T-helper 1 cell treated with Interleukin-12 subunit alpha and Interleukin-12 subunit beta and Interleukin-4 antibody, amounts not matched to agents 30 ng/mL and 1 ng/mL, for 36 hours (primary cell): ENCODE results near the gene NOS1AP. TPM values are rescaled to one million over a fixed set of nuclear protein-coding genes. Genes with fewer than 3 reads are reported as not detected.

ENCODE experiments used
- intact Hi-C: fragments of 100-400 bp; cut with micrococcal nuclease; formaldehyde crosslinking; loops from one replicate; pipeline ENCODE4 v1.15.1; 2024
- total RNA-seq: library from RNA; stranded (reverse); gene quantifications from 2 replicates; pipeline ENCODE4 v1.2.3, GENCODE V29; 2022

Gene NOS1AP
- total RNA-seq, 1 donor from 2014 or later = not detected

GRCh38 chr1:162240577-162240976, 171.1 kb downstream of the NOS1AP start:
- intact Hi-C loops = no loop called here

DNA sequence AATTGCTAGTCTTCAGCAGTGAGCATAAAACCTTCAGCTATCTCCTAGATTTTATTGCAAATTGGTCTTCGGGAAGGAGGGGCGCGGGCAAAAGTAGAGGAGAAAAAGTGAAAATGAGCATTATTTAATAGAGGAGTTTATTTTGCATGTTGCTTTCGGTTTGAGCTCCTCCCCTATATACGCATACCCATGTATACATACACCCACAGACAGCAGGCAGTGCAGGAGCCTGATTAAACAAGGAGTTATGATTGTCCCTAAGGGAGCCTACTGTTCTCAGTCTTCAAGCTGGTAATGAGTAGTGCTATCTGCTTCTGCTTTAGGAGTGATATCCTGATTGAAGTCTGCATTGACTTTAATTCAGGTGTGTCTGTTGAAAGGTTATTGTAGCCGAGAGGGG, 173.3 kb downstream of the NOS1AP start:
- intact Hi-C loops = no loop called here

- intact Hi-C loops = no loop called here
Measured at GRCh38 chr1:162248854-162249535, 179.5 kb downstream of the NOS1AP start.

GRCh38 chr1:162250004-162250730, 180.7 kb downstream of the NOS1AP start:
- intact Hi-C loops = no loop called here

DNA sequence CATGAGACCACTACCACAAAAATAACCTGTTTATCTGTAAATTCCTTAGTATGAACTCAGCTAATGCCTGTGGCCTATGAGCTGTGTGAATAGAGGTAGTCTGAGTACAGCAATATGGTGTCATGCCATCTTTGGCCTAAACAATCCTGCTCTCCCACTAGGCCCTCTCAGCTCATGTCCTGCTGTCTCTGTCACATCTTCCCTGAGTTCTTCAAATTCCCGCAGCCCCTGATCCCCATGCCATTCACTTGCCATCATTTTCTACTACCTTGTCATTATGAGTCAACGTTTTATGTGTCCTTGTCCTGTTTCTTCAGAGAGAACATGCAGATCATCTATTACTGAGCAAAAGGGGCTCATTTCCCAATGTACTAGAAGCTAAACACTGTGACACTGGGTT, 181.6 kb downstream of the NOS1AP start:
- intact Hi-C loops = no loop called here

GRCh38 chr1:162252214-162252613, 182.7 kb downstream of the NOS1AP start:
- intact Hi-C loops = no loop called here

- intact Hi-C loops = no loop called here
Measured at GRCh38 chr1:162253790-162254189, 184.3 kb downstream of the NOS1AP start.

DNA sequence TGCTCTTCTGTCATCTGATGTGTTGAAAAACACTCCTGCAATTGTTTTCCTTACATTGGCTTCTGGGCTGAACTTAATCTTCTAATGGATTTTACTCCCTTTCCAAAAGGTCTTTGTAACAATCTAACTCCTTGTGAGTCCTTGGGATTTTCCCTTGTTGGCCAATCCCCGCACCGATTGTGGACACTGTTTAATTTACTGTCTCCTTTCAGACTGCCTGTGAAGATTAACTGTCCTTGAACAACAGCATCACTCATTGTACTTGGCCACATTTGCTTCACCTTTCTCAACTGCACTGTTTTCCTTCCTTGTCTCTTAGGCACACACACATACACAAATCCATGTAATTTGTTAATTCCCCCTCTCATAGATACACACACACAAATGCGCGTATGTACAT, 186.8 kb downstream of the NOS1AP start:
- intact Hi-C loops = no loop called here

DNA sequence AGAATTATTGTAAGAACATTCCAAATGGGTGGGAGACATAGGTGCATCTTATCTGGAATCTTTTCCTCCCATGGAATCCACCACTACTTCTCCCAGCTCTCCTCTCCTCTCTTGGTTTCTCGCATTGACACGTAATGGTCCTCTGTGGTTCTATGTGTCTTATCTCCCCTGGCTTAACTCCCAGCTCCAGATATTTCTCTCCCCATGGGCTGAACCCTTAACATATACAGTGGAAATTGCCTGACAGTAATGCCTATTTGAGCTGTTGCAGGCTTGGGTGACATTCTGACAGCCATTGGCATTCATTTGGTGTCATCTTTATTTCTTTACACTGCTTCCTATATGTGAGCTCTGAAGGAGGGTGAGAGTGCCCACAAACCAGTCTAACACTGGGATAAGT, 188.9 kb downstream of the NOS1AP start:
- intact Hi-C loops = no loop called here

DNA sequence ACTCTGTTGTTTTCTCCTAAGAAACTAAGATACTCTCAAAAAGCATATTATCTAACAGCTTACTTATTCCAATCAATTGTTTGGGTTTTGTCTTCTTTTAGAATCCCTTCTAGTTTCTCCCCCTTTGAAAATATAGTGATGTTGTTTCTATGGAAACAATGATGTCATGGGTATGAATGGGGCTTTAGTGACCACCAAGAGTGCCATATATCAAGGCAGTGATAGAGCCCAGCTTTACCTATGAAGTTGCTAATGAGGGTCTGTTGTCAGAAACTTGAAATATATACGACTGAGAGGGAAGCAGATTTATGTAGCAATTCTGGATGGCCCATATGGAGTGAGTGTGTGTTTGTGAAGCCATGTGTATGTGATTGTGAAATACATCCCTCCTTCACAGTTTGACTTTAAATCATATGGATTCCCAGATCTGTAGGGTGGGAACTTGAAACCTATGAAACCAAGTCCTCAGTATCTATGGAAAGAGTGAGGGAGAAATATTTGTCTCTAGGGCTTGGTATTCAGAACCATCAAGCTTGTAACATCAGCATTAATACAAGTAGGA, 190.5 kb downstream of the NOS1AP start:
- intact Hi-C loops = no loop called here

DNA sequence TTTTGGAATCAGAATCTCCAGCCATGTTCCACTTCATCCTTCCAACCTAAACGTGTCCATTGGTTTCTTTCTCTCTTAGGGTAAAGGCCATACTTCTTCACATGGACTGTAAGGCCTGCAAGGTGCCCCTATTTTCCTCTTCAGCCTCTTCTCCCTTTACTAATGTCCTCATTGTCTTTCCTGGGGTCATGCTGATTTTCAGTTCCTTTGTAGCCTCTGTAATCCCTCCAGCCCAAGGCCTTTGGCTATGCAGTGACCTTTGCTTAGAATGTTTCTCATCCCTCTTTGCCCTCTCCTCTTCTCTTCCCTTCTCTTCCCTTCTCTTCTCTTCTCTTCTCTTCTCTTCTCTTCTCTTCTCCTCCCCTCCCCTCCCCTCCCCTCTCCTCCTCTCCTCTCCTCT, 194.6 kb downstream of the NOS1AP start:
- intact Hi-C loops = no loop called here

GRCh38 chr1:162265983-162266382, 196.5 kb downstream of the NOS1AP start:
- intact Hi-C loops = no loop called here

- intact Hi-C loops = no loop called here
Measured at GRCh38 chr1:162270016-162270770, 200.7 kb downstream of the NOS1AP start.

DNA sequence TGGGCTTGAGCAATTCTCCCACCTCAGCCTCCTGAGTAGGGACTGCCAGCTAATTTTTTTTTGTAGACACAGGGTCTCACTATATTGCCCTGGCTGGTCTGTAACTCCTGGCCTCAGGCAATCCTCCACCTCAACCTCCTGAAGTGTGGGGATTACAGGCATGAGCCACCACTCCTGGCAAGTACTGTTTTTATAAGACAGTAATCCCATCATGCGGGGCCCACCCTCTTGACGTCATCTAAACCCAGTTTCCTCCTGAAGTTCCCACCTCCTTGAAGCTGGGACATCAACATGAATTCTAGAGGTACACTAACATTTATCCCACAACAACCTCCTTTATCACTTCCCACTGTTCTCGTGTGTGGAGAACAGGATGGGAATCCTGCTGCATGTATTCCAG, 202.5 kb downstream of the NOS1AP start:
- intact Hi-C loops = no loop called here

- intact Hi-C loops = no loop called here
Measured at GRCh38 chr1:162272419-162272818, 202.9 kb downstream of the NOS1AP start.

- intact Hi-C loops = loop anchor here (1.0 kb wide), 2 partner anchors 219 to 483 kb away; no protein-coding TSS in a partner anchor
Measured at GRCh38 chr1:162275622-162276175, 206.2 kb downstream of the NOS1AP start.

DNA sequence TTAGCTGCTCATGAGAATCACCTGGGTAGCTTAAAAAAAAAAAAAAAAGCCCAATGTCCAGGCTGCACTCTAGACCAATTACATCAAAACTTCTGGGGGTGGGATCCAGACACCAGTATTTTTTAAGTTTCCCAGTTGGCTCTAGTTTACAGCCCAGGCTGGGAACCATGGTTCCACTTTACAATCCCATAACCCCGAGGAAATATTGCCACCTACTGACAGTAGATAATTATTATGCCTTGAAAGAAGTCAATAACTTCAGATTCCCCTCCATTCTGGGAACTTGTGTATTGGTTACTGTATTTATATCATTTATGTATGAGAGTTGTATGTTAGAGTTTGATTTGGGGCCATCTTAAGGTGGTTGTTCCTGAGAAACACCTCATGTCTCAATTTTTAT, 207.0 kb downstream of the NOS1AP start:
- intact Hi-C loops = loop anchor here (1.0 kb wide), 2 partner anchors 220 to 484 kb away; no protein-coding TSS in a partner anchor

GRCh38 chr1:162279136-162279498, 209.6 kb downstream of the NOS1AP start:
- intact Hi-C loops = no loop called here

DNA sequence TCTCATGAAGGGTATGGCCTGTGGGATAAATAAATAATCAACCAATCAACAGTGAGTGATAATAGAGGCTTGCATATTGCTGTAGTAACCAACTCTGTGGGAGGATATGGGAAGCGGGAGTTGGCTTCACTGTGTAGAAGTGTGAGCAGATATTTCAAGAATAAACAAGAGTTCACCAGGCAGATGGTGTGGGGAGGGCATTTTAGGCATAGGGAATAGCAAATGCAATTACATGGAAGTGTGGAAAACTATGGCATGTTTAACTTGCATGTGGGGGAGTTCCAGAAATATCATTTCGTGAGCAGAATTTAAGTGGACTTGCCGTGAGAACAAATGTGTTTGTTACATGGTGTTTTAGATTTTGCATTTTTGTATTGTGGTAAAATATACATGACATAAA, 211.9 kb downstream of the NOS1AP start:
- intact Hi-C loops = no loop called here

DNA sequence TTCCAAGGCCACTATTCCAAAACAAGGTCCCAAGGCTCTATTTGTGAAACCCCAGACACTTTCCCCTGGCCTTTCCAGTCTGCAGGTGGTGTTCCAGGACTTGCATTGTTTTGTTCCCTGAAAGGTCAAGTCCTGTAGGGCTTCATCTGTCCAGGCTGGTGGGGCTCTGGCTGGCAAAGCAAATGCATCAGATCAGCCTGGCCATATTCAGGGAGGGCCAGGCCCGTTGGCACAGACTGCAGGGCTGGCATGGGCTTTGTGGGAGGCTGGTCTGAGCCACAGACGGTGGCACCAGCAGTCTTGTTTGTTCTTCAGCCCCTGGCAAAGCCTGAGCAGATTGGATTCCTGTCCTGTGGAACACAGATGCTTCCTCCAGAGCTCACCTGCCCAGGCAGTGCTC, 214.2 kb downstream of the NOS1AP start:
- intact Hi-C loops = no loop called here

DNA sequence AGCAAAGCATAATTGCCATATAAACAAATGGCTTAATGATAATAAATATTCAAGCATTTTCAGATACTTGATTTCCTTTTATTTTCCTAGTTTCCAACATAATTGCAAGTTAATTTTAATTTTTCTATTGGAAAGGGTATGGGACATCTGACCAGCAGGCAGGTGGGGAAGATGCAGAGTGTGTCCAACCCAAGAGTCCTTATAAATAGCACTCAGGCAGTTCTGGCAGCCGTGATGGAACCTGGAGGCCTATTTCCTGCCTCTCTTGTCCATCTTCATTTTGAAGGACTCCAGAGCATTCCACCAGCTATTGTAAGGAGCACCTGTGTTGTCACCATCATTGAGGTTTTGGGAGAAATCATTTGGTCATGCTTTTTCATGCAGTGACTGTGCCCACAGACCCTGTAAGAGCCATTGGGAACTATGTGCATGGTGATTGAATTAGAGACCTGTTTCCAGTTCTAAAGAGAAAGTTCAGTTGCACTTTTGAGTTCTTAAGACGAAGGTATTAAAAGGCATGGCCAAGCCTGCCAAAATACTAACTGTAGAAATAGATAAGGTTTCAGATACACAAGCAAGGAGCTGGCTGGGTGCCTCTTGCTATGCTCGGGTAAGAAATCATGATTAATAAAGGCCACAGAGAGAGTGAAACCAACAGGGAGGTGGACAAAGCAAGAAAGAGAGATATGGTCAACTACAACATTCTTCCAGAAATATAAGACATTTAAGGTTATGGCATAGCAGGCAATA, 214.9 kb downstream of the NOS1AP start:
- intact Hi-C loops = no loop called here
